HepG2 (cell line): ENCODE data around the gene SNIP1. TPM values are rescaled to one million over a fixed set of nuclear protein-coding genes. Genes with fewer than 3 reads are reported as not detected.

Source experiments
- KDM5A ChIP-seq: fragments of 200-600 bp; sonication (generic); IDR thresholded peaks from 2 replicates; pipeline ENCODE4 v1.7.0; 2018; ENCODE audit warnings: antibody characterized with exemption, mild to moderate bottlenecking, low read length, borderline replicate concordance
- MLX ChIP-seq: IDR thresholded peaks from 2 replicates; pipeline ENCODE4 v1.6.1; 2016
- NR2F2 ChIP-seq: IDR thresholded peaks from 2 replicates; pipeline ENCODE4 v1.6.1; 2012; ENCODE audit warnings: low read depth, inconsistent platforms, borderline replicate concordance
- PBX3 ChIP-seq: sonication (generic); formaldehyde crosslinking; IDR thresholded peaks from 2 replicates; pipeline ENCODE4 v1.8.1; 2023; ENCODE audit warnings: missing genetic modification reagents, inconsistent platforms, borderline replicate concordance
- SALL2 ChIP-seq: sonication (generic); formaldehyde crosslinking; IDR thresholded peaks from 2 replicates; pipeline ENCODE4 v1.8.1; 2023; ENCODE audit warnings: mild to moderate bottlenecking, missing genetic modification reagents, inconsistent platforms
- SP5 ChIP-seq: IDR thresholded peaks from 2 replicates; pipeline ENCODE4 v1.6.1; 2016; ENCODE audit warnings: low read depth, borderline replicate concordance
- ZBTB20 ChIP-seq: sonication (generic); formaldehyde crosslinking; IDR thresholded peaks from 2 replicates; pipeline ENCODE4 v1.8.1; 2023; ENCODE audit warnings: missing genetic modification reagents, low read depth, mild to moderate bottlenecking, borderline replicate concordance
- ZNF431 ChIP-seq: sonication (generic); formaldehyde crosslinking; IDR thresholded peaks from 2 replicates; pipeline ENCODE4 v1.9.0; 2022; ENCODE audit warnings: missing genetic modification reagents, low read depth, mild to moderate bottlenecking, borderline replicate concordance
- ZNF562 ChIP-seq: sonication (generic); formaldehyde crosslinking; IDR thresholded peaks from 2 replicates; pipeline ENCODE4 v1.8.0; 2022; ENCODE audit warnings: missing genetic modification reagents, borderline replicate concordance
- ZNF597 ChIP-seq: sonication (generic); formaldehyde crosslinking; IDR thresholded peaks from 2 replicates; pipeline ENCODE4 v1.5.0; 2020; ENCODE audit warnings: missing genetic modification reagents
- ZNF644 ChIP-seq: IDR thresholded peaks from 2 replicates; pipeline ENCODE4 v1.6.1; 2016; ENCODE audit warnings: low read depth
- polyA plus RNA-seq, 8 experiments: library from polyadenylated mRNA; depleted of rRNA in 3 of 8; stranded (reverse) in 7 of 8; unstranded in 1 of 8; fragments of >200 nt; fragmentation: Illumina TruSeq in 4 of 8; extraction: Trizol in 4 of 8; gene quantifications; 2 replicates each; pipeline versions ENCODE4 v1.2.1 to v1.2.3, GENCODE V29; 2011 to 2016; ENCODE audit warnings: low read depth in 4 of 8, missing spikeins in 1 of 8, mixed read lengths in 1 of 8; ENCODE audit not compliant: insufficient read depth in 1 of 8
- total RNA-seq, 5 experiments: library from RNA; depleted of rRNA; stranded (reverse); fragments of >200 nt; fragmentation: Illumina TruSeq; extraction: Trizol; gene quantifications; 2 replicates each; pipeline ENCODE4 v1.2.3, GENCODE V29; 2016; ENCODE audit warnings: low read depth in 1 of 5
- TF ChIP-seq, protein P1 (sequence below): sonication (generic); formaldehyde crosslinking; IDR thresholded peaks from 2 replicates; pipeline ENCODE4 v1.8.0; 2022; ENCODE audit warnings: low read depth, missing genetic modification reagents
- TF ChIP-seq, protein P2 (sequence below), 2 experiments: sonication (generic) in 1 of 2; formaldehyde crosslinking in 1 of 2; IDR thresholded peaks; 2 replicates each; pipeline versions ENCODE4 v1.6.1 to v1.9.0; 2014 to 2022; ENCODE audit warnings: antibody characterized with exemption in 1 of 2, borderline replicate concordance in 1 of 2, inconsistent platforms in 1 of 2, low read depth in 1 of 2, missing genetic modification reagents in 1 of 2
- TF ChIP-seq, protein P3 (sequence below): sonication (generic); formaldehyde crosslinking; IDR thresholded peaks from 2 replicates; pipeline ENCODE4 v1.5.0; 2020; ENCODE audit warnings: mild to moderate bottlenecking, missing genetic modification reagents

The SNIP1 gene
- total and polyA plus RNA-seq, 2 of the 13 experiments (the other 11 are each of a cell fraction or from before 2014, with no cell fraction given), result 5.5 to 11.2 TPM

DNA sequence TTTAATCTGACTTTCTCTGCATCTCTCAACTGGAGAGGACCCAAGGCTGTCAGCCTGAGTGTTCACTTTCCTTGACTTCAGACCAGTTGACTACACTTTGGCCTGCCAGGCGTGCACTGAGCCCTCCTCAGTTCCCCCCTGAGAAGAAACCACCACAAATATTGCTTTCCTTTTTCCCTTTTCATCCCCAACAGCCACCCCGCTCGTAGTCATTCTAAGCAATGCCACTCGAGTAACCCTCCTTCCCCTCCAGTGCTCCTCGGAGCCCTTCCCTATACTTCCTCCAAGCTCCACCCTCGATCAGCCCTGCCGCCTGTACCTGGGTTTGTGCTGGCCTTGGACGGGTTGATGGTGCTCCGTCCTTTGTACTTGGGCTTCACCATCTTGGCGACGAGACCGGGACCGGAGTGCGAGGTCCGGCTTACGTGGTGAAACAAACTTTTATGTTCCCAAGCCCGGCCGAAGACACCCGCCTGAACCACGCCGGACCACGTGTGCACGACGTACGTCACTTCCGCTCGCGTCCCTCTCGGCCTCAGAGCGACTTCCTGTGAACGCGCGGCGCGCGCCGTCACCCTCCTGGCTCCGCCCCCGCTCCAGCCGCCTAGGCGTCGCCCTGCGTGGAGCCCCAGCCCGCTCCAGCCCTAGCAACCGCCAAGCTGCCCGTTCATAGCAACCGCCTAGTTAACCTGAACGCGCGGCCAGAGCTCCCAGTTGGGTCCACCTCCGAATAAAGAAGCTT lies 41.5 kb upstream of the SNIP1 start, which contains the start of gene GNL2 (continued):
- TF ChIP-seq PBX3 (no peak), ZNF644 (CRISPR knock-in tag) (no peak), NR2F2 (no peak), ZNF597 (CRISPR knock-in tag) (no peak), KDM5A (peak; percentile 86), ZNF562 (CRISPR knock-in tag) (no peak), SALL2 (CRISPR knock-in tag) (peak; percentile 86; the same call in 1 of the 2 replicates), ZBTB20 (CRISPR knock-in tag) (peak; percentile 67; the same call in 1 of the 2 replicates), MLX (no peak), SP5 (CRISPR knock-in tag) (peak; percentile 59; the same call in 1 of the 2 replicates), ZNF431 (CRISPR knock-in tag) (no peak)
- TF ChIP-seq, protein P1, sequence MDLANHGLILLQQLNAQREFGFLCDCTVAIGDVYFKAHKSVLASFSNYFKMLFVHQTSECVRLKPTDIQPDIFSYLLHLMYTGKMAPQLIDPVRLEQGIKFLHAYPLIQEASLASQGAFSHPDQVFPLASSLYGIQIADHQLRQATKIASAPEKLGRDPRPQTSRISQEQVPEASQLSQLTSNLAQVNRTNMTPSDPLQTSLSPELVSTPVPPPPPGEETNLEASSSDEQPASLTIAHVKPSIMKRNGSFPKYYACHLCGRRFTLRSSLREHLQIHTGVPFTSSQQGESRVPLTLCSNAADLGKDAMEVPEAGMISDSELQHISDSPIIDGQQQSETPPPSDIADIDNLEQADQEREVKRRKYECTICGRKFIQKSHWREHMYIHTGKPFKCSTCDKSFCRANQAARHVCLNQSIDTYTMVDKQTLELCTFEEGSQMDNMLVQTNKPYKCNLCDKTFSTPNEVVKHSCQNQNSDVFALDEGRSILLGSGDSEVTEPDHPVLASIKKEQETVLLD (CRISPR knock-in tag), result no peak
- TF ChIP-seq, protein P2, sequence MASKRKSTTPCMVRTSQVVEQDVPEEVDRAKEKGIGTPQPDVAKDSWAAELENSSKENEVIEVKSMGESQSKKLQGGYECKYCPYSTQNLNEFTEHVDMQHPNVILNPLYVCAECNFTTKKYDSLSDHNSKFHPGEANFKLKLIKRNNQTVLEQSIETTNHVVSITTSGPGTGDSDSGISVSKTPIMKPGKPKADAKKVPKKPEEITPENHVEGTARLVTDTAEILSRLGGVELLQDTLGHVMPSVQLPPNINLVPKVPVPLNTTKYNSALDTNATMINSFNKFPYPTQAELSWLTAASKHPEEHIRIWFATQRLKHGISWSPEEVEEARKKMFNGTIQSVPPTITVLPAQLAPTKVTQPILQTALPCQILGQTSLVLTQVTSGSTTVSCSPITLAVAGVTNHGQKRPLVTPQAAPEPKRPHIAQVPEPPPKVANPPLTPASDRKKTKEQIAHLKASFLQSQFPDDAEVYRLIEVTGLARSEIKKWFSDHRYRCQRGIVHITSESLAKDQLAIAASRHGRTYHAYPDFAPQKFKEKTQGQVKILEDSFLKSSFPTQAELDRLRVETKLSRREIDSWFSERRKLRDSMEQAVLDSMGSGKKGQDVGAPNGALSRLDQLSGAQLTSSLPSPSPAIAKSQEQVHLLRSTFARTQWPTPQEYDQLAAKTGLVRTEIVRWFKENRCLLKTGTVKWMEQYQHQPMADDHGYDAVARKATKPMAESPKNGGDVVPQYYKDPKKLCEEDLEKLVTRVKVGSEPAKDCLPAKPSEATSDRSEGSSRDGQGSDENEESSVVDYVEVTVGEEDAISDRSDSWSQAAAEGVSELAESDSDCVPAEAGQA (IDR thresholded peaks at IDR 0.05; ENCODE audit: low read depth), result peak; percentile 61; the same call in 1 of the 2 replicates
- TF ChIP-seq, protein P2 (CRISPR knock-in tag; IDR thresholded peaks at IDR 0.05; ENCODE audit: borderline replicate concordance), result no peak
- TF ChIP-seq, protein P3, sequence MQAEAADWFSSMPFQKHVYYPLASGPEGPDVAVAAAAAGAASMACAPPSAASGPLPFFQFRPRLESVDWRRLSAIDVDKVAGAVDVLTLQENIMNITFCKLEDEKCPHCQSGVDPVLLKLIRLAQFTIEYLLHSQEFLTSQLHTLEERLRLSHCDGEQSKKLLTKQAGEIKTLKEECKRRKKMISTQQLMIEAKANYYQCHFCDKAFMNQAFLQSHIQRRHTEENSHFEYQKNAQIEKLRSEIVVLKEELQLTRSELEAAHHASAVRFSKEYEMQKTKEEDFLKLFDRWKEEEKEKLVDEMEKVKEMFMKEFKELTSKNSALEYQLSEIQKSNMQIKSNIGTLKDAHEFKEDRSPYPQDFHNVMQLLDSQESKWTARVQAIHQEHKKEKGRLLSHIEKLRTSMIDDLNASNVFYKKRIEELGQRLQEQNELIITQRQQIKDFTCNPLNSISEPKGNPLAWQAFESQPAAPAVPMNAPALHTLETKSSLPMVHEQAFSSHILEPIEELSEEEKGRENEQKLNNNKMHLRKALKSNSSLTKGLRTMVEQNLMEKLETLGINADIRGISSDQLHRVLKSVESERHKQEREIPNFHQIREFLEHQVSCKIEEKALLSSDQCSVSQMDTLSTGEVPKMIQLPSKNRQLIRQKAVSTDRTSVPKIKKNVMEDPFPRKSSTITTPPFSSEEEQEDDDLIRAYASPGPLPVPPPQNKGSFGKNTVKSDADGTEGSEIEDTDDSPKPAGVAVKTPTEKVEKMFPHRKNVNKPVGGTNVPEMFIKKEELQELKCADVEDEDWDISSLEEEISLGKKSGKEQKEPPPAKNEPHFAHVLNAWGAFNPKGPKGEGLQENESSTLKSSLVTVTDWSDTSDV (CRISPR knock-in tag), result no peak
